GM18505 (cell line): ENCODE data around the gene TCHHL1.

Experiments used
- ATAC-seq: cut with Tn5 transposase; IDR thresholded peaks from one replicate; pipeline ENCODE4 v1.9.1; 2021; ENCODE audit not compliant: unreplicated experiment
- POLR2A ChIP-seq: IDR thresholded peaks from 4 replicates; pipeline ENCODE4 v1.6.1; 2011; ENCODE audit warnings: borderline replicate concordance; ENCODE audit not compliant: insufficient read depth, insufficient read length; ENCODE audit errors: extremely low read depth

TCHHL1 gene

GRCh38 chr1:152038871-152039270, 50.0 kb downstream of the TCHHL1 start:
- no peak for TF ChIP-seq POLR2A
- no peak for ATAC-seq

- TF ChIP-seq POLR2A: peak; percentile 76
- no peak for ATAC-seq
These were observed 52.3 kb downstream of the TCHHL1 start, which contains the start of gene S100A11 for GRCh38 chr1:152036267-152037216. S100A11 (minus strand) TSS chr1:152037004; CDS start chr1:152036915, 89 bp downstream.

- no peak for ATAC-seq
- no peak for TF ChIP-seq POLR2A
These were observed 53.2 kb downstream of the TCHHL1 start for GRCh38 chr1:152035539-152036266.

GRCh38 chr1:152034654-152035538, 54.0 kb downstream of the TCHHL1 start:
- no peak for ATAC-seq
- TF ChIP-seq POLR2A: peak; percentile 53

- no peak for ATAC-seq
- no peak for TF ChIP-seq POLR2A
These were observed 54.6 kb downstream of the TCHHL1 start for GRCh38 chr1:152034324-152034653.
